SH-SY5Y (cell line): ENCODE data around the gene CHRM2.

ENCODE experiments used
- GATA2 ChIP-seq: IDR thresholded peaks from 2 replicates; pipeline ENCODE4 v1.6.1; 2011; ENCODE audit warnings: mild to moderate bottlenecking, low read depth, low read length
- GATA3 ChIP-seq: IDR thresholded peaks from 2 replicates; pipeline ENCODE4 v1.6.1; 2011; ENCODE audit warnings: low read depth, mild to moderate bottlenecking, low read length, moderate library complexity

DNA sequence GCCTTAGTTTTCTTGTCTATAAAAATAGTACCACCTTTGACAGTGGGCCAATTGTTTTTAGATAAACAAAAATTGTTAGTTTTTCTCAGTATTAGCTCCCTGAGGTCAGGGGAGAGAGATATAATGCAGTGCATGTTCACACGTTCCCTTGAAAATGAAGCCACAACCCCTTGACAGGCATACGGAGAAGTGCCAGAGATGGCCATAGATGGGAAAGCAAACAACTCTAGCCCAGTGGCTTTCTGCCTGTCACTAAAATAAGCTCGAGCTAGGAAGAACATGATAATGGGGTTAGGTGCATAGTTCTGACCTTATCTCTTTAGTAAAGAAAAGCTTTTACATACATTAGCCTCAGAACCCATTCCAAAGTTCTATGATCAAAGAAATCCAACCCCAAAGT is 124.9 kb downstream of the CHRM2 start:
- no peak for TF ChIP-seq GATA2
- TF ChIP-seq GATA3 = no peak
